GM18508 (cell line): ENCODE measurements around the gene MRPL20.
A peak's percentile ranks its signal among the peaks of the same experiment; 100 is the strongest.
"Not testable (repeated sequence)": the region's sequence is repeated elsewhere in the genome, so short reads cannot be mapped to it uniquely, and the experiment has no call there.

Source experiments
- ATAC-seq: cut with Tn5 transposase; IDR thresholded peaks from one replicate; pipeline ENCODE4 v1.9.1; 2021; ENCODE audit warnings: moderate number of reproducible peaks; ENCODE audit not compliant: insufficient read depth, unreplicated experiment

MRPL20 gene

DNA sequence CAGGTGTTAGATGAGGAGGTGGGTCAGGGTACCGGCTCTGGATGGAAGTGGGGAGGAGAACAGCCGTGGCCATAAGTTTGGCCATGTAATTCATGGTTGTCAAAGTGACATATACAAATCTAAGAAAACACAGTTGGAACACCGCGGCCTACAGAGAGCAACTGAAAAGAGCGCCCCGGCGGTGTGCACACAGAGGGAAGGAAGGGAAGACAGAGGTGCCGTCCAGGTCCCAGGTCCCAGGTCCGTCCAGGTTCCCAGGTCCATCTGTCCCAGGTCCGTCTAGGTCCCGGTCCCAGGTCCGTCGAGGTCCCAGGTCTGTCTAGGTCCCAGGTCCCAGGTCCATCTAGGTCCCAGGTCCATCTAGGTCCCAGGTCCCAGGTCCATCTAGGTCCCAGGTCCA, 4.5 kb upstream of the MRPL20 start:
- no peak for ATAC-seq

GRCh38 chr1:1410238-1410637, 3.1 kb upstream of the MRPL20 start:
- not testable (repeated sequence) for ATAC-seq

- ATAC-seq, result no peak
These were observed 684 bp upstream of the MRPL20 start for GRCh38 chr1:1407636-1408318.

GRCh38 chr1:1406101-1406820, 832 bp downstream of the MRPL20 start:
- no peak for ATAC-seq

DNA sequence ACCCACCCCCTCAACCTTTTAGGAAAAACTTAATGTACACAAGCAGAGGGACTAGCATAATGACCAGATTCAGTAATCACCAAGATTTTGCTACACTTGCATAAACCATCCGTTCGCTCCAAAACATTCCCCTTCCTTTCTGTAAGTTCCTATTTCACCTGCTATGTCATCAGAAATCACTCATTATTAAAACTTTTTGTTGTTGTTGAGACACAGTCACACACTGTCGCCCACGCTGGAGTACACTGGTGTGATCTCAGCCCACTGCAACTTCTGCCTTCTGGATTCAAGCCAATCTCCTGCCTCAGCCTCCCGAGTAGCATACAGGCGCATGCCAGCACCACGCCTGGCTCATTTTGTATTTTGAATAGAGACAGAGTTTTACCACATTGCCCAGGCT, 3.4 kb downstream of the MRPL20 start:
- no peak for ATAC-seq

DNA sequence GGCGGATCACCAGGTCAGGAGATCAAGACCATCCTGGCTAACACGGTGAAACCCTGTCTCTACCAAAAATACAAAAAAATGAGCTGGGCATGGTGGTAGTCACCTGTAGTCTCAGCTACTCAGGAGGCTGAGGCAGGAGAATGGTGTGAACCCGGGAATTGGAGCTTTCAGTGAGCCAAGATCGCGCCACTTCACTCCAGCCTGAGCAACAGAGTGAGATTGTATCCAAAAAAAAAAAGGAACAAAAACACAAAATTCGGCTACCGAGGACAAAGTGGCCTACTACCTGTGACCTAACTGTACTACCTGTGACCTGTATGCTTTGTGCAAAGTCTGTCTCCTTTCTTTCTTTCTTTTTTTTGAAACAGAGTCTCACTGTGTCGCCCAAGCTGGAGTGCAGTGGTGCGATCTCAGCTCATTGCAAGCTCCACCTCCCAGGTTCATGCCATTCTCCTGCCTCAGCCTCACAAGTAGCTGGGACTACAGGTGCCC, 4.1 kb downstream of the MRPL20 start:
- ATAC-seq, result not testable (repeated sequence)

GRCh38 chr1:1402072-1402900, 4.8 kb downstream of the MRPL20 start:
- ATAC-seq, result no peak

DNA sequence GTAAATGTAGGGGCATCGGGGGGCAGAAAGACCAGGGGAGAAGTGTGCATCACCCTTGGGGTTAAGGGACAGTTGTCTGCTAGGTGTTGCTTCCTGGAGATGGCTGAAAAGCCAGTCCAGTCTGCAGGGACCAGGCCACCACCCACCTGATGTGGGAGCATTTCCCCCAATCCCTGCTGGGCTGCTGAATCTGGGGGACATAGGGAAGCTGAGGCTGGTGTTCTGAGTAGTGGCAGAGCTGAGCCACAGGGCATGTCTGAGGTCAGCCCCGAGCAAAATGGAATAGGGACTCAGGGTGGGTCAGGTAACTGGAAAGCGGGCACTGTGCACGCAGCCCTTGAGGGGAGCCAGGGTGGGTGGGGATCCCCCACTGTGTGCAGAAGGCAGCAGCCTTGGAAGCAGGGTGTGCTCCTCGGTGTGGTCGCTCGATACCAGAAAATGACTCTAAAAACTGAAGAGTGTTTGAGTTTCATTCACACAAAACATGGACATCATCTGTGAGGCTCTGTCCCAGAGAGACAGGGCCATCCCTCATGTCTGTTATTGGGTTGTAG, 5.6 kb downstream of the MRPL20 start:
- no peak for ATAC-seq

- no peak for ATAC-seq
These were observed 6.3 kb downstream of the MRPL20 start for GRCh38 chr1:1400576-1401456.

GRCh38 chr1:1399872-1400575, 7.1 kb downstream of the MRPL20 start:
- no peak for ATAC-seq

DNA sequence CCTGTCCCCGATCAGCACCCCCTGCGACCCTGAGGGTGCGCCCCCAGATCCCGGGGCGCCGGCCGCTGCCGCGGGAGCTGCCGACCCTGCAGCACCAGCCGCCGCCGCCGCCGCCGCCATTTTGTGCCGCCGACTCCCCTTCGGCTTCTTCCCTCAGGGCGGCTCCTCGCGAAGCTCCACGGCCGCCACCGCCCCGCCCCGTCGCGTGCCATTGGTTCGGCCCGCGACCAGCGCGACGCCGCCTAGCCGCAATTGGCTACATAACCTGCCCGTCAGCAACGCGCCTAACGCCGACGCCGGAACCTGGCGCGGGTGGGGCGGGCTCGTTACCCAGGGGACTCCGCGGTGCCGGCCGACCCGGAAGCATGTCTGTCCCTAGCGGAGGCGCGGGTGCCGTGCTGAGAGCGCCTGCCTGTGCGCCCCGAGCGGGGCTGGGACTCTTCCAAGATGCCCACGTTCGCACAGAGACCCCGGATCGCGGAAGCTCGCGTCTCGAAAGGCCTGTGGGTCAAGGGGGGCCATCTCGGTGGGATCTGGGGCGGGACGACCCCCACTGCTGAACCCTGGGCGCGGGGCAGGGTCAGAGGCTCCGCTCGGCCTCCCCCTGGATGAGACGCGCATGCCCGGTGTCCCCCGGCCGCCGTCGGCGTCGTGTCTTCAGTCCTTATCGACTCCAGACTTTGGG, 7.8 kb downstream of the MRPL20 start, which contains the start of gene CCNL2:
CCNL2 (minus strand) TSS at position 149 of the 685 bp plus-strand sequence; CDS start at position 120, 29 bp downstream.
- peak; percentile 64 for ATAC-seq

GRCh38 chr1:1398677-1399186, 8.4 kb downstream of the MRPL20 start:
- ATAC-seq, result peak; percentile 9

GRCh38 chr1:1397839-1398523, 9.1 kb downstream of the MRPL20 start:
- ATAC-seq, result no peak

DNA sequence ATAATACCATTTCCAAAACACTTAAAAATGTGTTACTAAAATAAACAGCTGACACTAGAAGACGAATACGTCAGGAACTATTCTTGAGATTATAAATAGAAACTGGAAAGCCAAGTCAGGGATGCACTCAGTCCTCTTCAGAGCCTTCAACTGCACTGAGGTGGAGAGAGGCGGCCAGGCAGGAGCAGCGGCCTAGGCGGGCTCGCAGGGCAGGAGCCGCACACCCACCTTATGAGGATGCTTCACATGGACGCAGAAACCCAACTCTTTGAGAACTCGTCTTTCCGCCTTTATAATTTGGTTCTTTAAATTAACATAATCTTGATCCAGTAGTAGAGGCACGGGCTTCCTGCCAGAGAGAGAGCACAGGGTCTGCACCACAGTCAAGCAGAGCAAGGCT, 11.9 kb downstream of the MRPL20 start:
- no peak for ATAC-seq

- ATAC-seq, result no peak
These were observed 13.0 kb downstream of the MRPL20 start for GRCh38 chr1:1394116-1394515.

DNA sequence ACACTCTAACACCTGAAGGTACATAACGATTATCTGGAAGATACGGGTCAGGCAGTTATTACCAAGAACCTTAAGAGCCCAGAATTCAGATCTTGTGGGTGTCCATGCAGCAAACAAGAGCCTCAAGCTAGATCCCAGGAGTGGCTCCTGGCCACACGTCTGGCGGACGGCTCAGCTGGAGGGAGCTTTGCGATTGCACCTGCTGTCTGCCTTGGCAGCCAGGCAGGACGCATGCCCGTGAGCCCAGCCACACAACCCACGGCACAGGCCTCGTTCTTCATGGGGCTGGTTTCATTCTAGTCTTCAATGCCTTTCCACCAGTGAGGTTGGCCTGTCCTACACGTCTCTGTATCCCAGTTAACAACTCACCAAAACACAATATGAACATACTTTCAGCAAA, 13.7 kb downstream of the MRPL20 start:
- ATAC-seq, result no peak

GRCh38 chr1:1393014-1393413, 14.1 kb downstream of the MRPL20 start:
- no peak for ATAC-seq

DNA sequence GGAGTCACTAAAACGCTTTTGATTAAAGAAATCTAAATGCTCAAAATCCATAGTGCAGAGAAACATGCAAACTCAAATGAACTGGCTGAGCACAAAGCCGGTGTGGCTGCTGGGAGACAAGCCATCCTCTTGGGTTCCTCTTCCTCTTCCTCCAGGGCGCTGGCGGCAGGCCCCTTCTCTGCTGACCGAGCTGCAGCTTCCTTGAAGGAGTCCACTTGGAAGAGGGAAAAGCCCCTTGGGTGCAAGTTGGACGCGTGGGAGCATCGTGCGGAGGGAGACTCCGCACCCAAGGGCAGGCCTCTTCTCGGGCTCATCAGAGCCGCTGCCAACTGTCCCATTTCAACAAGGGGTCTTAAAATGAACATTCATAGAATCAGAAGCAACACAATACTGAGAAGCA, 15.9 kb downstream of the MRPL20 start:
- no peak for ATAC-seq
